AG04450 (cell line): ENCODE results near the gene NUDT7. TPM values are rescaled to one million over a fixed set of nuclear protein-coding genes. Genes with fewer than 3 reads are reported as not detected.

Experiments
- CTCF ChIA-PET: fragments of 300-600, 350-600 bp; formaldehyde crosslinking; extraction: SDS; loops from one replicate; lab custom pipeline; 2022; ENCODE audit warnings: antibody characterized with exemption, inconsistent platforms; lab: Charles Lee
- POLR2A ChIA-PET: fragments of 350-600 bp; formaldehyde crosslinking; extraction: SDS; loops from one replicate; lab custom pipeline; 2021; ENCODE audit warnings: antibody characterized with exemption, inconsistent platforms; lab: Yijun Ruan, JAX
- DNase-seq: peaks from one replicate; pipeline ENCODE4 v3.0.0-alpha.2; 2011; ENCODE audit warnings: low read depth, low spot score
- H3K27ac ChIP-seq: one replicate; pipeline ENCODE4 v1.5.1; 2012; ENCODE audit warnings: low read depth, low read length, control low read depth
- H3K27me3 ChIP-seq: one replicate; pipeline ENCODE4 v1.6.0; 2012; ENCODE audit warnings: low read length; ENCODE audit not compliant: control insufficient read depth, insufficient read depth
- H3K4me3 ChIP-seq: 2 replicates; pipeline ENCODE4 v1.5.1; 2011; ENCODE audit warnings: mild to moderate bottlenecking, low read depth, low read length, control low read depth
- H3K9me3 ChIP-seq: 2 replicates; pipeline ENCODE4 v1.5.1; 2012; ENCODE audit warnings: low read length; ENCODE audit not compliant: control insufficient read depth, insufficient read depth
- polyA plus RNA-seq: library from polyadenylated mRNA; depleted of rRNA; stranded (reverse); fragments of >200 nt; gene quantifications from 2 replicates; pipeline ENCODE4 v1.2.3, GENCODE V29; 2011
- TF ChIP-seq, protein P1 (sequence below): IDR thresholded peaks from 2 replicates; pipeline ENCODE4 v1.5.1; 2011; ENCODE audit warnings: low read depth, low read length, control low read depth, inconsistent platforms

Gene NUDT7
- polyA plus RNA-seq, 1 experiment = 19.3 TPM

GRCh38 chr16:77780378-77780837 is 58.1 kb downstream of the NUDT7 start:
- Histone ChIP-seq H3K27me3 (no peaks in the 10 kb centered on the region), H3K9me3 (no peaks in the 10 kb centered on the region; the same call in none of the 2 replicates), H3K4me3 (no peak overlapping the region), H3K27ac (peak overlapping the region; percentile 84)
- peak; percentile 92 for DNase-seq
- POLR2A ChIA-PET = interaction anchor here (0.7 to 2.2 kb wide), 8 partner anchors 9 to 139 kb away, joined by 3 to 7 read pairs (median 5); partner anchors contain the start of gene NUDT7
- TF ChIP-seq, protein P1, sequence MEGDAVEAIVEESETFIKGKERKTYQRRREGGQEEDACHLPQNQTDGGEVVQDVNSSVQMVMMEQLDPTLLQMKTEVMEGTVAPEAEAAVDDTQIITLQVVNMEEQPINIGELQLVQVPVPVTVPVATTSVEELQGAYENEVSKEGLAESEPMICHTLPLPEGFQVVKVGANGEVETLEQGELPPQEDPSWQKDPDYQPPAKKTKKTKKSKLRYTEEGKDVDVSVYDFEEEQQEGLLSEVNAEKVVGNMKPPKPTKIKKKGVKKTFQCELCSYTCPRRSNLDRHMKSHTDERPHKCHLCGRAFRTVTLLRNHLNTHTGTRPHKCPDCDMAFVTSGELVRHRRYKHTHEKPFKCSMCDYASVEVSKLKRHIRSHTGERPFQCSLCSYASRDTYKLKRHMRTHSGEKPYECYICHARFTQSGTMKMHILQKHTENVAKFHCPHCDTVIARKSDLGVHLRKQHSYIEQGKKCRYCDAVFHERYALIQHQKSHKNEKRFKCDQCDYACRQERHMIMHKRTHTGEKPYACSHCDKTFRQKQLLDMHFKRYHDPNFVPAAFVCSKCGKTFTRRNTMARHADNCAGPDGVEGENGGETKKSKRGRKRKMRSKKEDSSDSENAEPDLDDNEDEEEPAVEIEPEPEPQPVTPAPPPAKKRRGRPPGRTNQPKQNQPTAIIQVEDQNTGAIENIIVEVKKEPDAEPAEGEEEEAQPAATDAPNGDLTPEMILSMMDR = no peak
- CTCF ChIA-PET = interaction anchor here (1.0 to 1.7 kb wide), 4 partner anchors 9 to 223 kb away, joined by 3 to 12 read pairs (median 4); partner anchors contain the start of gene NUDT7

DNA sequence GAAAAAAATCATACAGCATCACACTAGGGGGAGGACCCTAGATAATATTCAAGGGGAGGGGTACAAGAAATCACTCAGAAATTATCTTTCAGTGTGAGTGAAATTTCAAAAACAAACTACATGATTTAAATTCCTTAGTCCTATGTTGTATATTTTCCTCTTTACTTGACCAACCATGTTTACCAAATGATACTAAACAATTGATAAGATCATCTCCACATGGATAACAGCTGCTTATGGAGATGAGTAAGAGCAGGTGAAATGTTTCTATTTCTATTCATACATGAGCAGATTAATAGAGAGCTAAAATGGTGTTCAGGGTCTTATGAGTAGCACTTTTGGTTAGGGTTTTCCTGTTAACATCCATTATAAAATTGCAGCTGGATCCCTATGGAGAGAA is 58.8 kb downstream of the NUDT7 start:
- ChIA-PET CTCF (interaction anchor here (1.0 to 1.7 kb wide), 7 partner anchors 9 to 222 kb away, joined by 3 to 12 read pairs (median 4); partner anchors contain the start of gene NUDT7), POLR2A (interaction anchor here (0.7 to 2.2 kb wide), 7 partner anchors 9 to 138 kb away, joined by 3 to 7 read pairs (median 4); no protein-coding TSS in a partner anchor)
- Histone ChIP-seq H3K27ac (peak overlapping the region; percentile 84), H3K4me3 (no peak overlapping the region), H3K9me3 (no peaks in the 10 kb centered on the region; the same call in none of the 2 replicates), H3K27me3 (no peaks in the 10 kb centered on the region)
- TF ChIP-seq, protein P1 = no peak
- DNase-seq = no peak

DNA sequence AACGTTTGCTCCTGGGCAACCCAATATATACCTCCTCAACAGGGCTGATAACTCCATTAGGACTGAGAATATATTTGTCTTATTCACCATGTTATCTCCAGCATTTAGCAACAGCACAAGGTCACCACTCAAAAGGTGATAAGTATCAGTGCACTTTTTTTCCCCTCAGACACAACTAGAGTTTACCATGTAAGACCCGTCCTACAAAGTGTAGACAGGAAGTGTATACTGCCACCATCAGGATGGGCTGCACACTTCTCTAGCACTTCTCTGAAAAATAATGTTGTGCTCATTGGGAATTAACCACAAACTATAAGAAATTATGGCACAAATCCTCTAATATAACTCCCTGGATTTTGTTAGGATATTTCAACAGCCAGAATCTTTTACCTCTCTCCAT is 60.4 kb downstream of the NUDT7 start:
- H3K4me3 ChIP-seq = no peak overlapping the region
- ChIA-PET CTCF (interaction anchor here (1.2 kb wide), 2 partner anchors 10 to 14 kb away, joined by 3 read pairs; no protein-coding TSS in a partner anchor), POLR2A (no interaction called here)
- no peak for DNase-seq
- TF ChIP-seq, protein P1 = peak; percentile 51
- no peaks in the 10 kb centered on the region for H3K27me3 ChIP-seq
- no peaks in the 10 kb centered on the region; the same call in none of the 2 replicates for H3K9me3 ChIP-seq
- H3K27ac ChIP-seq = no peak overlapping the region

GRCh38 chr16:77784441-77785372 is 62.4 kb downstream of the NUDT7 start:
- Histone ChIP-seq H3K27me3 (no peaks in the 10 kb centered on the region), H3K9me3 (no peaks in the 10 kb centered on the region; the same call in none of the 2 replicates), H3K4me3 (no peak overlapping the region), H3K27ac (no peak overlapping the region)
- TF ChIP-seq, protein P1 = peak; percentile 44
- ChIA-PET CTCF (interaction anchor here (0.5 to 1.8 kb wide), 7 partner anchors 9 to 824 kb away, joined by 3 to 9 read pairs (median 7); no protein-coding TSS in a partner anchor), POLR2A (no interaction called here)
- no peak for DNase-seq
